ENCODE measurements around the gene HSPA2.

HSPA2 gene

GRCh38 chr14:64518229-64518628, 22.3 kb upstream of the HSPA2 start:
- TF ChIP-seq CTCF (IDR thresholded peaks at IDR 0.05), result no peak
- Histone ChIP-seq H3K4me3 (ENCODE audit: low read depth, low read length) (peak overlapping the region; percentile 2), H3K36me3 (ENCODE audit: control insufficient read depth, insufficient read depth, low read length) (no peaks in the 10 kb centered on the region), H3K9ac (no peak overlapping the region), H3K4me2 (ENCODE audit: low read length) (peak overlapping the region; percentile 15), H3K4me1 (peaks cover 7% of the 10 kb centered on the region), H3K79me2 (peaks cover 20% of the 10 kb centered on the region), H2AFZ (no peak overlapping the region), H3K9me3 (ENCODE audit: control insufficient read depth, low read length) (no peaks in the 10 kb centered on the region), H3K27me3 (ENCODE audit: control insufficient read depth, insufficient read depth, low read length) (no peaks in the 10 kb centered on the region), H3K27ac (peak overlapping the region; percentile 52)

GRCh38 chr14:64520699-64521098, 19.8 kb upstream of the HSPA2 start:
- no peak overlapping the region for H3K4me3 ChIP-seq (ENCODE audit: low read depth, low read length)
- peaks cover 7% of the 10 kb centered on the region for H3K4me1 ChIP-seq
- H3K9ac ChIP-seq, result no peak overlapping the region
- H3K79me2 ChIP-seq, result peaks cover 17% of the 10 kb centered on the region
- no peak overlapping the region for H3K27ac ChIP-seq
- TF ChIP-seq CTCF (IDR thresholded peaks at IDR 0.05), result no peak
- no peak overlapping the region for H3K4me2 ChIP-seq (ENCODE audit: low read length)
- H3K36me3 ChIP-seq (ENCODE audit: control insufficient read depth, insufficient read depth, low read length), result no peaks in the 10 kb centered on the region
- no peak overlapping the region for H2AFZ ChIP-seq
- H3K27me3 ChIP-seq (ENCODE audit: control insufficient read depth, insufficient read depth, low read length), result no peaks in the 10 kb centered on the region
- no peaks in the 10 kb centered on the region for H3K9me3 ChIP-seq (ENCODE audit: control insufficient read depth, low read length)

GRCh38 chr14:64522591-64523355, 17.8 kb upstream of the HSPA2 start:
- Histone ChIP-seq H3K9ac (no peak overlapping the region), H3K27ac (no peak overlapping the region), H3K27me3 (ENCODE audit: control insufficient read depth, insufficient read depth, low read length) (no peaks in the 10 kb centered on the region), H3K4me3 (ENCODE audit: low read depth, low read length) (no peak overlapping the region), H3K9me3 (ENCODE audit: control insufficient read depth, low read length) (no peaks in the 10 kb centered on the region), H3K36me3 (ENCODE audit: control insufficient read depth, insufficient read depth, low read length) (no peaks in the 10 kb centered on the region), H3K4me2 (ENCODE audit: low read length) (no peak overlapping the region), H3K79me2 (peaks cover 10% of the 10 kb centered on the region), H3K4me1 (peaks cover 7% of the 10 kb centered on the region), H2AFZ (no peak overlapping the region)
- TF ChIP-seq CTCF (IDR thresholded peaks at IDR 0.05), result no peak

- Histone ChIP-seq H3K27ac (no peak overlapping the region), H2AFZ (no peak overlapping the region), H3K9me3 (ENCODE audit: control insufficient read depth, low read length) (no peaks in the 10 kb centered on the region), H3K79me2 (peaks cover 7% of the 10 kb centered on the region), H3K4me2 (ENCODE audit: low read length) (no peak overlapping the region), H3K4me1 (no peaks in the 10 kb centered on the region), H3K9ac (no peak overlapping the region), H3K36me3 (ENCODE audit: control insufficient read depth, insufficient read depth, low read length) (no peaks in the 10 kb centered on the region), H3K4me3 (ENCODE audit: low read depth, low read length) (no peak overlapping the region), H3K27me3 (ENCODE audit: control insufficient read depth, insufficient read depth, low read length) (no peaks in the 10 kb centered on the region)
- TF ChIP-seq CTCF (IDR thresholded peaks at IDR 0.05), result no peak
These were observed 15.2 kb upstream of the HSPA2 start for GRCh38 chr14:64525354-64525753.

- Histone ChIP-seq H3K27ac (no peak overlapping the region), H3K4me1 (no peaks in the 10 kb centered on the region), H3K36me3 (ENCODE audit: control insufficient read depth, insufficient read depth, low read length) (no peaks in the 10 kb centered on the region), H3K27me3 (ENCODE audit: control insufficient read depth, insufficient read depth, low read length) (no peaks in the 10 kb centered on the region), H3K4me3 (ENCODE audit: low read depth, low read length) (no peak overlapping the region), H3K4me2 (ENCODE audit: low read length) (no peak overlapping the region), H3K9me3 (ENCODE audit: control insufficient read depth, low read length) (no peaks in the 10 kb centered on the region), H3K79me2 (no peaks in the 10 kb centered on the region), H2AFZ (no peak overlapping the region), H3K9ac (no peak overlapping the region)
- no peak for TF ChIP-seq CTCF (IDR thresholded peaks at IDR 0.05)
These were observed 9.0 kb upstream of the HSPA2 start for GRCh38 chr14:64531567-64531966.

Measured in parathyroid adenoma (tissue), 2 donors.